NCI-H1417 (cell line): Measurements from ENCODE around the gene FAM221B.
A peak's percentile ranks its signal among the peaks of the same experiment; 100 is the strongest.

ENCODE experiments used
- DNase-seq, 3 experiments: peaks; one replicate each; lab custom pipeline; 2025; lab: John Stamatoyannopoulos, UW

FAM221B gene

GRCh38 chr9:35828716-35829083, at the start of gene FAM221B:
FAM221B (minus strand) TSS chr9:35828732; CDS start chr9:35826161, 2,571 bp downstream.
- DNase-seq: peak in 1 of 3 experiments; percentile 68

- DNase-seq: no peak
Observed at GRCh38 chr9:35872505-35872904, 44.0 kb upstream of the FAM221B start.

GRCh38 chr9:35871545-35871944, 43.0 kb upstream of the FAM221B start:
- no peak for DNase-seq

- DNase-seq: no peak
Observed at GRCh38 chr9:35870351-35870923, 41.9 kb upstream of the FAM221B start, which contains the start of gene OR13J1. OR13J1 (minus strand) TSS chr9:35870401; CDS start chr9:35870401, 0 bp downstream.

GRCh38 chr9:35869621-35870216, 41.2 kb upstream of the FAM221B start:
- no peak for DNase-seq

GRCh38 chr9:35868933-35869332, 40.4 kb upstream of the FAM221B start:
- DNase-seq: no peak

- no peak for DNase-seq
Observed at GRCh38 chr9:35867538-35867937, 39.0 kb upstream of the FAM221B start.

- no peak for DNase-seq
Observed at GRCh38 chr9:35864695-35865255, 36.2 kb upstream of the FAM221B start.

GRCh38 chr9:35863583-35863982, 35.1 kb upstream of the FAM221B start:
- DNase-seq: no peak

- no peak for DNase-seq
Observed at GRCh38 chr9:35862328-35862727, 33.8 kb upstream of the FAM221B start.

- no peak for DNase-seq
Observed at GRCh38 chr9:35861161-35861897, 32.8 kb upstream of the FAM221B start.

GRCh38 chr9:35859990-35860339, 31.4 kb upstream of the FAM221B start:
- DNase-seq: no peak

- peak in 1 of 3 experiments; percentile 2 for DNase-seq
Observed at GRCh38 chr9:35859310-35859989, 30.9 kb upstream of the FAM221B start.

GRCh38 chr9:35858458-35858857, 29.9 kb upstream of the FAM221B start:
- DNase-seq: no peak

GRCh38 chr9:35856882-35857281, 28.4 kb upstream of the FAM221B start:
- DNase-seq: no peak

- DNase-seq: no peak
Observed at GRCh38 chr9:35856206-35856605, 27.7 kb upstream of the FAM221B start.

- DNase-seq: no peak
Observed at GRCh38 chr9:35854091-35854762, 25.7 kb upstream of the FAM221B start.

GRCh38 chr9:35852876-35853865, 24.6 kb upstream of the FAM221B start:
- no peak for DNase-seq

GRCh38 chr9:35852267-35852815, 23.8 kb upstream of the FAM221B start:
- DNase-seq: no peak
